Measurements from ENCODE around the gene ANK3. TPM values are rescaled to one million over a fixed set of nuclear protein-coding genes. Genes with fewer than 3 reads are reported as not detected.

ANK3 gene
- total RNA-seq, 6 experiments from 2014 or later = 7.8 to 25.7 (median 16.6) TPM

DNA sequence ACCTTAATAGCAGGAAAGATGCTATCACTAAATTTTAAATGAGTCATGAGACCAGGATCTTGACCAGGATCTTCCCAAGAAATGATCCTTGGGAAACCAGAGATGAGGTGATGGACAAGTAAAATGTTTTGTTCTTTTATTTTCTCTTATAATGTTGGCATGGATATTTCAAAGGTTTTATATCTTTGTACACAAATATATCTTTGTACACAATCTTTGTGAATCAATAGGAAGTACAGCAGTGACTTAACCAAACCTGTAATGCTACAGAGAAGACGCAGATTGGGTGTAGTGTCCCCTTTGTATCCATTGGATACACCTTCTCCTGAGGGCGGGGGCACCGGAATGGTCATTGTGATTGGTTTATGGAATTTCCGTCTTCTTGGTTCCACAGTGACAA, 303.3 kb downstream of the ANK3 start:
- Histone ChIP-seq H3K9me3 (no peaks in the 10 kb centered on the region), H3K27ac (no peak overlapping the region), H3K4me3 (no peak overlapping the region), H3K36me3 (no peaks in the 10 kb centered on the region), H3K4me1 (no peaks in the 10 kb centered on the region), H3K27me3 (no peaks in the 10 kb centered on the region)
- WGBS (ENCODE audit: insufficient coverage, low coverage, low lambda C conversion rate, missing lambda C conversion rate) = 90% methylated on average over 4 of the region's 4 CpGs
- DNase-seq (no peak), ATAC-seq (no peak)
- intact Hi-C loops (cut with DNase I) = no loop called here
- TF ChIP-seq POLR2A (IDR thresholded peaks at IDR 0.05) = no peak
- TF ChIP-seq CTCF (IDR thresholded peaks at IDR 0.05) = no peak

- no peak overlapping the region for H3K27ac ChIP-seq
- H3K4me1 ChIP-seq = no peaks in the 10 kb centered on the region
- no peaks in the 10 kb centered on the region for H3K9me3 ChIP-seq
- 23% methylated on average over 5 of the region's 5 CpGs for WGBS (ENCODE audit: insufficient coverage, low coverage, low lambda C conversion rate, missing lambda C conversion rate)
- H3K36me3 ChIP-seq = no peaks in the 10 kb centered on the region
- DNase-seq (no peak), ATAC-seq (peak; percentile 63 to 84 (median 72))
- no peak for TF ChIP-seq POLR2A (IDR thresholded peaks at IDR 0.05)
- peak overlapping the region; percentile 4 to 27 (median 19) for H3K4me3 ChIP-seq
- intact Hi-C loops (cut with DNase I) = no loop called here
- no peaks in the 10 kb centered on the region for H3K27me3 ChIP-seq
These were observed 306.8 kb downstream of the ANK3 start for GRCh38 chr10:60082744-60083344.

DNA sequence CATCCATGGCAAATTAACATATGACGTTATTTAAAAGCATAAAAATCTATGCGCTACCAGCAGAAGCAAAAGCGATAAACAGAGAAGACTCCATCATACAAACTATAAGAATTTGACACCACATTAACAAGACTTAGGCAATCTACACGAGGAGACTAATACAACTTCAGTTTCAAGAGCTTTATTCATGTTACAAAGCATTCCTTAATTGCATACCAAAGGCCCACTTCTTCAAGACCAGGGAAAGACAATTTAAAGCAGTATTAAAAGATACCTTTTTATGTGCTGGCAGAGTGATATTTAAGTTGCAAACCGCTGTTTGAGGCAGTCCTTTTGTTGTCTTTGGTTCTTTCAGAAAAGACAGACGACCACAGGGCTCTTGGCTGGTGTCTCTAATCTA, 307.3 kb downstream of the ANK3 start:
- no peaks in the 10 kb centered on the region for H3K4me1 ChIP-seq
- peak overlapping the region in 1 of 3 donors; percentile 27 for H3K4me3 ChIP-seq
- H3K27ac ChIP-seq = no peak overlapping the region
- H3K36me3 ChIP-seq = no peaks in the 10 kb centered on the region
- intact Hi-C loops (cut with DNase I) = no loop called here
- ATAC-seq (peak in 3 of 4 donors; percentile 11 to 30 (median 18)), DNase-seq (no peak)
- 68% methylated on average over 6 of the region's 6 CpGs for WGBS (ENCODE audit: insufficient coverage, low coverage, low lambda C conversion rate, missing lambda C conversion rate)
- H3K27me3 ChIP-seq = no peaks in the 10 kb centered on the region
- H3K9me3 ChIP-seq = no peaks in the 10 kb centered on the region
- TF ChIP-seq POLR2A (IDR thresholded peaks at IDR 0.05) (no peak), CTCF (IDR thresholded peaks at IDR 0.05) (no peak)

DNA sequence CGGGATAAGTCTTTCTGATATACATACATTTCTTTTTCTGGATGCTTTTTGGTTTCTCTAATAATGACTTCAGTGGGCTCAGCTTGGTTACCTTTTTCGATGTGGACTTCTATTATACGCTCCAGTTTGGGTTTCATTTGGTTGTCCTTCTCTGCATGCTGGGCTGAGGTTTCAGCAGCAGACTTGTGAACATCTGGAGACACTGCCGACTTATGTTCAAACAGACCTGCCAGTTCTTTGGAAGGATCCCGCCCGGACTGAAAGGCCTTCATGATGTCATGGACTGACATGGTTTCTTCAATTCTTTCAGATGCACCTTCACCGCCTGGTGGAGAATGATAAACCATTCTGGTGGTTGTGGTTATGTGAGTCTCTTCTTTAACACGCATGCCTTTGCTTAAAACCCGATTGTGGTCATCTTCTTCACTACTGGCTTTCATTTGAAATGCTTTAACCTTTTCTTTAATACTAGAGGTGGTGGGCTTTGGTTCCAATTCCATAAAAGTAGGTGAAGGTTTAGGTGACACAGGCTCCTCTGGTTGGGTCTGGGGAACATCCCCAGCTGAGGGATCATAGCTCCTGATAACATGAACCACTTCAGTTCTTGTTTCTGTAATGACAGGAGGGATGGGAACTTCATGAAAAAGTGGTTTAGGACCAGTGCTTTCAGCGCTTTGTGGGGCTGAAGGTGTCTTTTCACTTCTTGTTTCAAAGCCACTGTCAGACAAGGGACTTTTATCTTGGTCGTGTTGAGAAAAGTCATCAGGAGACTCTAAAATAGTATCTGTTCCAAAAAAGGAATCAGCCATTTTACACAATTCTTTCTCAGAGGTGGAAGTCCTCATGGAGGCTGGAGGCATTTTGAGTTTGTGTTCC, 315.7 kb downstream of the ANK3 start:
- H3K4me1 ChIP-seq = no peaks in the 10 kb centered on the region
- TF ChIP-seq CTCF (IDR thresholded peaks at IDR 0.05) (no peak), POLR2A (IDR thresholded peaks at IDR 0.05) (no peak)
- no peak overlapping the region for H3K4me3 ChIP-seq
- 72% methylated on average over 11 of the region's 11 CpGs for WGBS (ENCODE audit: insufficient coverage, low coverage, low lambda C conversion rate, missing lambda C conversion rate)
- no peak for DNase-seq
- no peak overlapping the region for H3K27ac ChIP-seq
- intact Hi-C loops (cut with DNase I) = no loop called here
- ATAC-seq = no peak
- no peaks in the 10 kb centered on the region for H3K36me3 ChIP-seq
- no peaks in the 10 kb centered on the region for H3K9me3 ChIP-seq
- H3K27me3 ChIP-seq = no peaks in the 10 kb centered on the region

DNA sequence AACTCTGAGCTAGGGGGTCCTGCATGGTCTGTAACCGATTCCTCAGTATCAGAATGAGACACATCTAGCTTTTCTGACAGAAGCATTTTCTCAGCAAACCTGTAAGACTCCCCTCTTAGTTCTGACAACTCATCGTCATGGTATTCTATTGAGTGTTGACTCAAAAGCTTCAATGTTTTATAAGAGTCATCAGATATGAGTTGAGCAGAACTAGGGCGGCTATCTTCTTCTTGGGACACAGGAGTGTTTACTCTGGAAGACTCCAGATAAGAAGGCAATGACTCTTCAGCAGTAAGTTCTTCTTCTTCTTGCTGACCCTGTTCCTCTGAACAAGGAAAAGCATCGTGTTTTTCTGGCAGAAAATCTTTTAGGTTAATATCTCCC, 316.3 kb downstream of the ANK3 start:
- H3K27me3 ChIP-seq = no peaks in the 10 kb centered on the region
- DNase-seq = no peak
- no peak overlapping the region for H3K4me3 ChIP-seq
- 63% methylated on average over 3 of the region's 4 CpGs for WGBS (ENCODE audit: insufficient coverage, low coverage, low lambda C conversion rate, missing lambda C conversion rate)
- intact Hi-C loops (cut with DNase I) = no loop called here
- H3K9me3 ChIP-seq = no peaks in the 10 kb centered on the region
- H3K27ac ChIP-seq = no peak overlapping the region
- ATAC-seq = no peak
- H3K4me1 ChIP-seq = no peaks in the 10 kb centered on the region
- H3K36me3 ChIP-seq = no peaks in the 10 kb centered on the region
- no peak for TF ChIP-seq CTCF (IDR thresholded peaks at IDR 0.05)
- no peak for TF ChIP-seq POLR2A (IDR thresholded peaks at IDR 0.05)
